TTC549 (cell line): ENCODE results near the gene MSMB.
"Not testable (repeated sequence)": the region's sequence is repeated elsewhere in the genome, so short reads cannot be mapped to it uniquely, and the experiment has no call there.

Experiments used
- FAIRE-seq: peaks from 2 replicates; lab custom pipeline; 2012; peaks lifted over from hg19 to GRCh38; lab: Jason Lieb, UNC

MSMB gene

GRCh38 chr10:46069771-46070463 is 23.8 kb upstream of the MSMB start:
- no peak for FAIRE-seq

- FAIRE-seq = no peak
Measured at GRCh38 chr10:46068905-46069304, 22.8 kb upstream of the MSMB start.

GRCh38 chr10:46068117-46068516 is 22.0 kb upstream of the MSMB start:
- no peak for FAIRE-seq

GRCh38 chr10:46064269-46064817 is 18.3 kb upstream of the MSMB start:
- no peak for FAIRE-seq

GRCh38 chr10:46062723-46063428 is 16.8 kb upstream of the MSMB start:
- FAIRE-seq = no peak

- no peak for FAIRE-seq
Measured at GRCh38 chr10:46060706-46061105, 14.6 kb upstream of the MSMB start.

- not testable (repeated sequence) for FAIRE-seq
Measured at GRCh38 chr10:46057927-46058326, 11.9 kb upstream of the MSMB start.

- no peak for FAIRE-seq
Measured at GRCh38 chr10:46057038-46057437, 11.0 kb upstream of the MSMB start.

- FAIRE-seq = no peak
Measured at GRCh38 chr10:46055771-46056170, 9.7 kb upstream of the MSMB start.

GRCh38 chr10:46053534-46054434 is 7.7 kb upstream of the MSMB start:
- no peak for FAIRE-seq

GRCh38 chr10:46052791-46053375 is 6.8 kb upstream of the MSMB start:
- no peak for FAIRE-seq

GRCh38 chr10:46052057-46052790 is 6.2 kb upstream of the MSMB start:
- FAIRE-seq = no peak

- FAIRE-seq = no peak
Measured at GRCh38 chr10:46050941-46051623, 5.0 kb upstream of the MSMB start.

- FAIRE-seq = not testable (repeated sequence)
Measured at GRCh38 chr10:46049497-46049831, 3.4 kb upstream of the MSMB start.

GRCh38 chr10:46048152-46048551 is 2.1 kb upstream of the MSMB start:
- no peak for FAIRE-seq

GRCh38 chr10:46042527-46042926 is 3.5 kb downstream of the MSMB start:
- no peak for FAIRE-seq

GRCh38 chr10:46040004-46040403 is 6.1 kb downstream of the MSMB start:
- FAIRE-seq = no peak

- FAIRE-seq = no peak
Measured at GRCh38 chr10:46037107-46037825, 8.8 kb downstream of the MSMB start.

- FAIRE-seq = no peak
Measured at GRCh38 chr10:46035923-46036849, 9.9 kb downstream of the MSMB start.
